ENCODE data around the gene C10orf90. TPM values are rescaled to one million over a fixed set of nuclear protein-coding genes. Genes with fewer than 3 reads are reported as not detected.

C10orf90 gene
- 2.7 to 3.1 TPM (median 2.7 TPM) in 5 replicates for total RNA-seq (2022; extraction: Qiagen RNA extraction)

DNA sequence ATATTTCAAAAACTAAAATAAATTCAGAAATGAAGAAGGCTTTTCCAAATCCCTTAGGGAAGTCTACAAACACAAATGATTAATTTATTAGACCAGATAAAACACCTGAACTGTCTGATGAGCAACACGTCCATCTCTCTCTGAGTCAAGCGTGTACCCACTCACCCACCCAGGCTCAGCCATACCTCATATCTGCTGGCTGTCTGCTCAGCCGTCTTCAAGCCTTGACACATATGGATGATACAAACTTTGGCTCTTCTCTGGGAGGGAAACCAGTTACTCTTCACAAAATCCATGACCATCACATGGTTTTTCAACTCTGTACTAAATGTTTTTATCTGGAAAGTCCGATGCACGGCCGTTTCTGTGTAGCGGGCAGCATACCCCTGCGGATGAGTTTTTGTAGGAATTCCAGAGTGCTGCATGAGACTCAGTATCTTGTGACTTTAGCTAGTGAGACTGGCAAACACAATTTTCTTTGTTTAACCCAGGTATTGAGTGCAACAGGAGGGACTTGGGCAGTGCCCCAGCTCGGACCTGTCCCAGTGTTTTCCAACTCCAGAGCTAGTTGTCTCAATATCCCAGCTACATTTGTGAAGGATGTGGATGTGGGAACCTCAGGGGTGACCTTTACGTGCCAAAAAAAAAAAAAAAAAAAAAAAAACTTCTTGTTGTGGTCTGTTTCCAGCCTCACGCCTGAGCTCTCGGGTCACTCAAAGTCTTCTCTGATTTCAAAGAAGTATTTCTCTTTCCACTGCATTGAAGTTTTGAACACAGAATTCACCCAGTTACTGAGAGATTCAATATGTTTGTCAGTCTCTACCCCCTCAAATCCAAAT, at the start of gene C10orf90:
Gene C10orf90 (minus strand): TSS at position 638 of the 839 bp plus-strand sequence. CDS start 213 bp downstream, at position 425.

GRCh38 chr10:126387931-126388911, 282.3 kb downstream of the C10orf90 start, which contains the start of gene ADAM12:
Gene ADAM12 (minus strand): TSS chr10:126388477. CDS start chr10:126388145, 332 bp downstream.

Other genes starting within 250 kb of the C10orf90 start
- gene DOCK1, start 234.7 kb upstream of the C10orf90 start, total RNA-seq (2022; extraction: Qiagen RNA extraction): 18.5 to 24.4 TPM (median 23.2 TPM) in 5 replicates

All from A549 treated with AZD2906 at 1 μM for 4 hours (cell line).